Osteoblast (primary cell): ENCODE results near the gene NR4A2. TPM values are rescaled to one million over a fixed set of nuclear protein-coding genes. Genes with fewer than 3 reads are reported as not detected.

ENCODE experiments used
- DNase-seq: peaks from one replicate; pipeline ENCODE4 v3.0.0; 2011; ENCODE audit warnings: low spot score, mixed read lengths; ENCODE audit not compliant: insufficient read length; ENCODE audit errors: missing footprints
- H2AFZ ChIP-seq: 2 replicates; pipeline ENCODE4 v1.6.0; 2011; ENCODE audit warnings: mild to moderate bottlenecking, low read length
- H3K27ac ChIP-seq: 2 replicates; pipeline ENCODE4 v1.5.1; 2011; ENCODE audit warnings: mild to moderate bottlenecking, low read depth, low read length, moderate library complexity
- H3K27me3 ChIP-seq: 2 replicates; pipeline ENCODE4 v1.6.0; 2012; ENCODE audit warnings: mild to moderate bottlenecking, control low read depth, inconsistent platforms, low read length, moderate library complexity; ENCODE audit not compliant: insufficient read depth
- H3K36me3 ChIP-seq: 2 replicates; pipeline ENCODE4 v1.5.1; 2011; ENCODE audit warnings: mild to moderate bottlenecking, low read length, control low read depth, moderate library complexity; ENCODE audit not compliant: insufficient read depth
- H3K4me1 ChIP-seq: 2 replicates; pipeline ENCODE4 v1.5.1; 2011; ENCODE audit warnings: mild to moderate bottlenecking, low read length, control low read depth, moderate library complexity; ENCODE audit not compliant: insufficient read depth
- H3K4me2 ChIP-seq: 2 replicates; pipeline ENCODE4 v1.6.0; 2011; ENCODE audit warnings: mild to moderate bottlenecking, low read length; ENCODE audit not compliant: insufficient read depth
- H3K4me3 ChIP-seq: fragments of 200-600 bp; sonication (generic); 3 replicates; pipeline ENCODE4 v1.5.1; 2012; ENCODE audit warnings: mild to moderate bottlenecking, low read length, inconsistent platforms; ENCODE audit not compliant: insufficient read depth
- H3K79me2 ChIP-seq: 2 replicates; pipeline ENCODE4 v1.6.0; 2012; ENCODE audit warnings: mild to moderate bottlenecking, low read length, control low read depth, inconsistent platforms; ENCODE audit not compliant: insufficient read depth
- H3K9me3 ChIP-seq: 2 replicates; pipeline ENCODE4 v1.5.1; 2011; ENCODE audit warnings: low read depth, low read length, control low read depth
- H4K20me1 ChIP-seq: 2 replicates; pipeline ENCODE4 v1.6.0; 2012; ENCODE audit warnings: mild to moderate bottlenecking, low read length, control low read depth; ENCODE audit not compliant: insufficient read depth
- total RNA-seq: library from RNA; depleted of rRNA; stranded (reverse); fragments of >200 nt; gene quantifications from 2 replicates; pipeline ENCODE4 v1.2.3, GENCODE V29; 2012
- TF ChIP-seq, protein P1 (sequence below): IDR thresholded peaks from 2 replicates; pipeline ENCODE4 v1.5.1; 2011; ENCODE audit warnings: mild to moderate bottlenecking, low read depth, low read length, moderate library complexity; ENCODE audit errors: extremely low read depth

The NR4A2 gene
- total RNA-seq, 1 donor = 0.72 TPM

DNA sequence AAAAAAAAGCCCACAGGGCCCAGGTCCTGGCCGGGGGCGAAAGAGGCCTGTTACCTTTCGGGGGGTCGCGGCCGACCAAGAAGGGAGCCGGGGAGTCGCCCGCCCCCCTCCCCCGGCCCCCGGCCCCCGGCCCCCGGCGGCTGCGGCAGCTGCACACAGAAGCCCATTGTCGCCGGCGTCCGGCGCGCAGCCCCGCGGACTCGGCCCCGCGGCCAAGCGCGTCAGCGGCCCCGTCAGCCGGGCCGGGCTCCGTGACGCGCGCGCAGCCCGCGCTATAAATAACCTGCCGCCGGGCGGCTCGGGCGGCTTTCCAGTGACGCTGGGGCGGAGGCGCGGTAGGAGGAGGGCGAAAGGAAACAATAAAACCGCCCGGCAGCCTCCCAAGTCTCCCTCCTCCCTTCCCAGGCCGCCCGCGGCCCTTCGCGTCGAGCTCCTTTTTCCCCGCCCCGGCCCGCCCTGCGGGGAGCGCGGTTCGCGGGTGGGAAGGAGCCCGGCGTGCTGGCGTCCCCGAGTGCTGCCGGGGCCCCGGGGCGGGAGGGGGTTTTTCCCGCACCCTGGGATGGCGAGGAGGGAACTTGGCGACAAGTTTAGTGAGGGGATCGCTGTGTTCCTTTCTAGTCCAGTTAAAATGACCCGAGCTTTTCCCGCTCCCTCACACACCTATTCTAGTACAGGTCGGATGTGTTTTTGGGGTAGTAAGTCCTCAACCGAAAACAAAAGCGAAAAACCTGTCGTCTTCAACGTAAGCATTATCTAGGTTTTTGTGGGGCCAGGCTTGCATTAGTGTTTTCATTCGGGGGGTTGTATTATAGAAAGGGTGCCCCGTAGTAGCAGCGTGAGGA lies 10.0 kb upstream of the NR4A2 start:
- H3K27me3 ChIP-seq = no peaks in the 10 kb centered on the region
- peaks cover 20% of the 10 kb centered on the region for H3K4me1 ChIP-seq
- peak overlapping the region; percentile 99 for H3K4me2 ChIP-seq
- peak overlapping the region; percentile 98 for H3K27ac ChIP-seq
- H4K20me1 ChIP-seq = no peaks in the 10 kb centered on the region
- peak overlapping the region; percentile 91 for H3K4me3 ChIP-seq
- peak overlapping the region; percentile 84 for H2AFZ ChIP-seq
- H3K36me3 ChIP-seq = no peaks in the 10 kb centered on the region
- H3K9me3 ChIP-seq = no peaks in the 10 kb centered on the region
- TF ChIP-seq, protein P1, sequence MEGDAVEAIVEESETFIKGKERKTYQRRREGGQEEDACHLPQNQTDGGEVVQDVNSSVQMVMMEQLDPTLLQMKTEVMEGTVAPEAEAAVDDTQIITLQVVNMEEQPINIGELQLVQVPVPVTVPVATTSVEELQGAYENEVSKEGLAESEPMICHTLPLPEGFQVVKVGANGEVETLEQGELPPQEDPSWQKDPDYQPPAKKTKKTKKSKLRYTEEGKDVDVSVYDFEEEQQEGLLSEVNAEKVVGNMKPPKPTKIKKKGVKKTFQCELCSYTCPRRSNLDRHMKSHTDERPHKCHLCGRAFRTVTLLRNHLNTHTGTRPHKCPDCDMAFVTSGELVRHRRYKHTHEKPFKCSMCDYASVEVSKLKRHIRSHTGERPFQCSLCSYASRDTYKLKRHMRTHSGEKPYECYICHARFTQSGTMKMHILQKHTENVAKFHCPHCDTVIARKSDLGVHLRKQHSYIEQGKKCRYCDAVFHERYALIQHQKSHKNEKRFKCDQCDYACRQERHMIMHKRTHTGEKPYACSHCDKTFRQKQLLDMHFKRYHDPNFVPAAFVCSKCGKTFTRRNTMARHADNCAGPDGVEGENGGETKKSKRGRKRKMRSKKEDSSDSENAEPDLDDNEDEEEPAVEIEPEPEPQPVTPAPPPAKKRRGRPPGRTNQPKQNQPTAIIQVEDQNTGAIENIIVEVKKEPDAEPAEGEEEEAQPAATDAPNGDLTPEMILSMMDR = no peak
- DNase-seq = peak; percentile 97
- H3K79me2 ChIP-seq = peaks cover 21% of the 10 kb centered on the region

DNA sequence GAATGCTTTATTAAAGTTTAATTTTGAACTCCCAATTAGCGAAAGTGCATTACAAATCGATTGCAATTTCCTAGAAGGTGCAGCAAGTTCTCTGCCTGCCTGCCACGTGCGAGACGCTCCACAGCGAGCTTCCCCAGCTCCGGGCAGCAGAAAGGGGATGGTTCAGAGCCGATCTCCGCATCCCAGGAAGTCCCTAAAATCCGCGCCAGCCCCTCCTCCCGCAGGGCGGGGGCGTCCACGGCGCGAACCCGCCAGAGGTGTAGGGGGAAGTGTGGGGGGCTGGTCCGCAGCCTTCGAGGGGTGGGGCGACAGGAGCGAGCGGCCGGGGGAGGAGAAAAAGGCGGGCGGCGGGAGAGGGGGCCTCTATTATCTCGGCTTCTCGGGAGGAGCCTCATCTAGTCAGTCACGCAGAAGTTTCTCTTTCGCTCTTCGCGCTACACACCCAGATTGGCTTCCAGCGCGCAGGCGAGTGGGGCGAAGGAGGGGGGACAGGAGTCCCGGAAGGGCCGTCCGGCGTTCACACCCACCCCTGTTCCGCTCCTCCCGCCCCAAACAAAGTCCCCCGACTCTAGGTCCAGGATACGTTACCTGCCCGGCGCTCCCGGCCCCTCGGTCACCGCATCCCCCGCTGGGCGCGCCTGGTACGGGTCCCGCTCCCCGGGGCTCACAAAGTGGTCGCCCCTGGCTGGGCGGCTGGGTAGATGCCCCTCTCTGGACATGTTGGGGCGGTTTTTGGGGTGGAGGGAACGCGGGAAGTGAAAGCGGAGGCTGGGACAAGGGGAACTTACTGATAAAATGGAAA lies 9.1 kb upstream of the NR4A2 start:
- Histone ChIP-seq H3K27ac (peak overlapping the region; percentile 98), H4K20me1 (no peaks in the 10 kb centered on the region), H2AFZ (peak overlapping the region; percentile 57), H3K4me1 (peaks cover 20% of the 10 kb centered on the region), H3K79me2 (peaks cover 21% of the 10 kb centered on the region), H3K4me3 (peak overlapping the region; percentile 91), H3K36me3 (no peaks in the 10 kb centered on the region), H3K27me3 (no peaks in the 10 kb centered on the region), H3K4me2 (peak overlapping the region; percentile 99), H3K9me3 (no peaks in the 10 kb centered on the region)
- TF ChIP-seq, protein P1 = no peak
- DNase-seq = peak; percentile 97

DNA sequence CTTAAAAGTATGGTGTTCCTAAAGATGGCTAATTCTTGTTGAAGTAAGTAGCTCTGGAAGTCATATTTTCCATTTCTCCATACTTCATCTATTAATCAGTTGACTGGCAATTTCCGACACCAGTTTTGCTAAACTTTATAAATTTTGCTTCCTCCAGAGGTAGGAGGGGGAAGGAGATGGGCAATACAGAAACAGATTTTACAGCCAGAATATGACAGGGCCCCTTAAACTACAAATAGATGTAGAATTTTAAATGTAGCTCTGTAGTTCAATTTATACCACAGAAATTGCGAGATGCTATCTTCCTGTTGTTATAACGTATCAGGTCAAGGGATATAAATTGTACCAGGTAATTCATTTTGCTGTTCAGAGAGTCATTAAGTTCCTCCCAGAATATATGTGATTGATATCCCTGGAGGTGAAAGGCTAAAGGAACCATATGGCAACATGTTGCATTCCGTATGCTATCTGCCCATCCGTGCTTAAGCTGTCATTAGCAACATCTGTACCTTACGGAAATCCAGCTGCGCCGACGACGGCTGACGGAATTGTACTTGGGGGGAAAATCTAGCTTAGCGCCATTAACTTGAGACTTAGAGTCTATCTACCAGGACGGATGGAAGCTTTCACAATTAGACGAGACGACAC lies 8.4 kb upstream of the NR4A2 start:
- Histone ChIP-seq H3K36me3 (no peaks in the 10 kb centered on the region), H4K20me1 (no peaks in the 10 kb centered on the region), H3K9me3 (no peaks in the 10 kb centered on the region), H3K4me3 (peak overlapping the region; percentile 91), H3K79me2 (peaks cover 21% of the 10 kb centered on the region), H2AFZ (peak overlapping the region; percentile 57), H3K27ac (peak overlapping the region; percentile 98), H3K4me1 (peaks cover 20% of the 10 kb centered on the region), H3K4me2 (peak overlapping the region; percentile 99), H3K27me3 (no peaks in the 10 kb centered on the region)
- TF ChIP-seq, protein P1 = no peak
- no peak for DNase-seq

DNA sequence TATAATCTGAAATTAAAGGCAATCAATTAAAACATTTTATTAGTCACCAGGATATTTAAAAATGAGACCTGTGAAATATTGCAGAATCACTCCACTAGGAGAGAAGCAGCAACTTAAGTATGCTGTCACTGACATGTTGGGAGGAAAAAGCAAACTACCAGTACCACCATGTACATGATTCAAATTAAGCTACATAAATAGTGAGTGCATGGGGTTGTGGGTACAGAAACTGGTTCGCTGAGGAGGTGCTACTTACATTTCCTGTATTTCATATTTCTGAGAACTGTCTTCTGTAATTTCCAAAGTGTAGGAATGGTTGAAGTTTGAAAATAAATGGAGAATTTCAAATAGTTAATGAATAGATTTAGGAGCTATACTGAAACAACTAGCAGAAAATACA lies 7.9 kb upstream of the NR4A2 start:
- no peak overlapping the region for H2AFZ ChIP-seq
- peak overlapping the region; percentile 99 for H3K4me2 ChIP-seq
- H3K27ac ChIP-seq = peak overlapping the region; percentile 98

More for the DNA sequence above, 7.9 kb upstream of the NR4A2 start:
- H3K4me1 ChIP-seq = peaks cover 20% of the 10 kb centered on the region
- no peak overlapping the region for H3K4me3 ChIP-seq
- H3K36me3 ChIP-seq = no peaks in the 10 kb centered on the region
- no peaks in the 10 kb centered on the region for H3K9me3 ChIP-seq
- H3K27me3 ChIP-seq = no peaks in the 10 kb centered on the region
- no peaks in the 10 kb centered on the region for H4K20me1 ChIP-seq
- peaks cover 21% of the 10 kb centered on the region for H3K79me2 ChIP-seq
- TF ChIP-seq, protein P1 = no peak
- DNase-seq = no peak
